ENCODE measurements around the gene SLC23A3.

DNA sequence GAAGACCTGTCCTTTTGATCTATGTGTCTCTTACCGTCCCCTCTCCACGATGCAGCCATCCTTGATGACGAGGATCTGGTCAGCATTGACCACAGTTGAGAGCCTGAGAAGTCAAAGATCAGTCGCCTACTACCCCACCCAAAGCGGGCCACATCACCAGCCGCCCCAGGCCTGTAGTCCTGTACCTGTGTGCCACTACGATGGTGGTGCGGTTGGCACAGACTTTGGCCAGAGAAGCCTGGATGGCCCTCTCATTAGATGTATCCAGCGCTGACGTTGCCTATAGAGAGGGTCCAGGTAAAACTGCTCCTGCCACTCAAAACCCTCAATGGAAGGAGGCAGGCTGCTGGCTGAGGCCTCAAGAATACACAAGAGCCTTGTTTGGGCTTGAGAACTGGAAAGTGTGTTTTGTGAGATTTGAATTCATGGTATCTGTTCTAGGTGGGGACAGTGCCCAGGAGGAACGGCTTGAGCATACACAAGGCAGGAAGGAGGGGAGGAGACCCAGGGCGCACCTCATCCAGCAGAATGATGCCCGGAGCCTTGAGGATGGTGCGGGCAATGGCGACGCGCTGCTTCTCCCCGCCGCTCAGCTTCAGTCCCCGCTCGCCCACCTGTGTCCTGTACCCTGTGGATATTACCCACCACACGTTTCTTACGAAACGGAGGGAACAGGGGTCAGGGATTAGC, 40.5 kb upstream of the SLC23A3 start:
- no peak for TF ChIP-seq POLR2AphosphoS5 (IDR thresholded peaks at IDR 0.05; ENCODE audit: low read depth, low read length)
- TF ChIP-seq, protein P1, sequence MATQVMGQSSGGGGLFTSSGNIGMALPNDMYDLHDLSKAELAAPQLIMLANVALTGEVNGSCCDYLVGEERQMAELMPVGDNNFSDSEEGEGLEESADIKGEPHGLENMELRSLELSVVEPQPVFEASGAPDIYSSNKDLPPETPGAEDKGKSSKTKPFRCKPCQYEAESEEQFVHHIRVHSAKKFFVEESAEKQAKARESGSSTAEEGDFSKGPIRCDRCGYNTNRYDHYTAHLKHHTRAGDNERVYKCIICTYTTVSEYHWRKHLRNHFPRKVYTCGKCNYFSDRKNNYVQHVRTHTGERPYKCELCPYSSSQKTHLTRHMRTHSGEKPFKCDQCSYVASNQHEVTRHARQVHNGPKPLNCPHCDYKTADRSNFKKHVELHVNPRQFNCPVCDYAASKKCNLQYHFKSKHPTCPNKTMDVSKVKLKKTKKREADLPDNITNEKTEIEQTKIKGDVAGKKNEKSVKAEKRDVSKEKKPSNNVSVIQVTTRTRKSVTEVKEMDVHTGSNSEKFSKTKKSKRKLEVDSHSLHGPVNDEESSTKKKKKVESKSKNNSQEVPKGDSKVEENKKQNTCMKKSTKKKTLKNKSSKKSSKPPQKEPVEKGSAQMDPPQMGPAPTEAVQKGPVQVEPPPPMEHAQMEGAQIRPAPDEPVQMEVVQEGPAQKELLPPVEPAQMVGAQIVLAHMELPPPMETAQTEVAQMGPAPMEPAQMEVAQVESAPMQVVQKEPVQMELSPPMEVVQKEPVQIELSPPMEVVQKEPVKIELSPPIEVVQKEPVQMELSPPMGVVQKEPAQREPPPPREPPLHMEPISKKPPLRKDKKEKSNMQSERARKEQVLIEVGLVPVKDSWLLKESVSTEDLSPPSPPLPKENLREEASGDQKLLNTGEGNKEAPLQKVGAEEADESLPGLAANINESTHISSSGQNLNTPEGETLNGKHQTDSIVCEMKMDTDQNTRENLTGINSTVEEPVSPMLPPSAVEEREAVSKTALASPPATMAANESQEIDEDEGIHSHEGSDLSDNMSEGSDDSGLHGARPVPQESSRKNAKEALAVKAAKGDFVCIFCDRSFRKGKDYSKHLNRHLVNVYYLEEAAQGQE (IDR thresholded peaks at IDR 0.05; ENCODE audit: insufficient read depth in 1 of 2, low read depth in 2 of 2, low read length in 2 of 2): no peak

Data from PFSK-1 (cell line).